GM12878 (cell line): ENCODE results near the gene MAGI1. TPM values are rescaled to one million over a fixed set of nuclear protein-coding genes. Genes with fewer than 3 reads are reported as not detected.

Experiments used
- ATAC-seq: fragments of 200-7000 bp; cut with Tn5 transposase; 3 replicates; pipeline ENCODE4 v1.9.1; 2020; ENCODE audit warnings: mild to moderate bottlenecking, moderate library complexity
- BruUV-seq: library from RNA; stranded (reverse); fragments of 400-500 nt; replicated peaks from 2 replicates; lab custom pipeline; 2021; lab: Mats Ljungman, UMichigan
- CTCF ChIA-PET: fragments of 300-600 bp; sonication (Branson Sonifier 250); formaldehyde crosslinking; extraction: SDS; loops from one replicate; lab custom pipeline; 2021; ENCODE audit warnings: inconsistent platforms; lab: Yijun Ruan, JAX
- POLR2A ChIA-PET: fragments of 350-600 bp; formaldehyde crosslinking; extraction: SDS; loops from one replicate; lab custom pipeline; 2021; ENCODE audit warnings: inconsistent platforms; lab: Charles Lee
- RAD21 ChIA-PET: fragments of 300-600 bp; sonication (Branson Sonifier 250); formaldehyde crosslinking; loops from one replicate; lab custom pipeline; 2023; ENCODE audit warnings: antibody characterized with exemption; ENCODE audit not compliant: unreplicated experiment; lab: Charles Lee
- SMC1A ChIA-PET: fragments of 300-600 bp; sonication (Branson Sonifier 250); formaldehyde crosslinking; loops from one replicate; lab custom pipeline; 2023; ENCODE audit not compliant: unreplicated experiment, uncharacterized antibody; lab: Charles Lee
- DNase-seq: peaks from one replicate; pipeline ENCODE4 v3.0.0-alpha.2; 2011; ENCODE audit warnings: low read depth, low spot score
- FAIRE-seq: peaks from 3 replicates; lab custom pipeline; 2011; peaks lifted over from hg19 to GRCh38; lab: Jason Lieb, UNC
- H2AFZ ChIP-seq: 2 replicates; pipeline ENCODE4 v1.6.0; 2011; ENCODE audit warnings: low read depth, low read length, control low read depth; ENCODE audit not compliant: control insufficient read depth
- H3K27ac ChIP-seq: 2 replicates; pipeline ENCODE4 v1.5.1; 2011; ENCODE audit warnings: control low read depth; ENCODE audit not compliant: control insufficient read depth, insufficient read depth
- H3K27me3 ChIP-seq, 2 experiments: replicated peaks in 1 of 2; 2 replicates each; pipeline versions ENCODE4 v1.6.0 to v1.6.1; 2011; ENCODE audit warnings: low read length in 1 of 2; ENCODE audit not compliant: control insufficient read depth in 2 of 2, insufficient read depth in 2 of 2
- H3K36me3 ChIP-seq, 2 experiments: 2 replicates each; pipeline ENCODE4 v1.5.1; 2011; ENCODE audit warnings: low read length in 1 of 2; ENCODE audit not compliant: control insufficient read depth in 2 of 2, insufficient read depth in 2 of 2
- H3K4me1 ChIP-seq: 2 replicates; pipeline ENCODE4 v1.6.1; 2011; ENCODE audit warnings: mild to moderate bottlenecking, low read length, moderate library complexity, mixed read lengths; ENCODE audit not compliant: control insufficient read depth, insufficient read depth
- H3K4me2 ChIP-seq: 2 replicates; pipeline ENCODE4 v1.6.0; 2011; ENCODE audit warnings: control low read depth; ENCODE audit not compliant: control insufficient read depth, insufficient read depth
- H3K4me3 ChIP-seq: fragments of 200-600 bp; sonication (generic); 2 replicates; pipeline ENCODE4 v1.5.1; 2016
- H3K79me2 ChIP-seq: 2 replicates; pipeline ENCODE4 v1.6.0; 2011; ENCODE audit warnings: low read length; ENCODE audit not compliant: control insufficient read depth, insufficient read depth
- H3K9ac ChIP-seq: 2 replicates; pipeline ENCODE4 v1.8.0; 2011; ENCODE audit warnings: low read length, control low read depth, mixed read lengths; ENCODE audit not compliant: control insufficient read depth, insufficient read depth
- H3K9me3 ChIP-seq: replicated peaks from 3 replicates; pipeline ENCODE4 v1.5.1; 2011; ENCODE audit warnings: mild to moderate bottlenecking, low read length; ENCODE audit not compliant: control insufficient read depth, insufficient read depth
- H4K20me1 ChIP-seq: 2 replicates; pipeline ENCODE4 v1.6.0; 2011; ENCODE audit not compliant: control insufficient read depth, insufficient read depth
- BCL11A ChIP-seq: IDR thresholded peaks from 2 replicates; pipeline ENCODE4 v1.6.1; 2011; ENCODE audit warnings: low read depth, low read length
- BMI1 ChIP-seq: fragments of 450-650 bp; IDR thresholded peaks from 2 replicates; pipeline ENCODE4 v1.6.1; 2016; ENCODE audit warnings: mild to moderate bottlenecking, moderate library complexity, borderline replicate concordance
- CHD1 ChIP-seq: IDR thresholded peaks from 2 replicates; pipeline ENCODE4 v1.6.1; 2012; ENCODE audit warnings: low read depth, low read length, improper control_type of control experiment
- ESRRA ChIP-seq: IDR thresholded peaks from 2 replicates; pipeline ENCODE4 v1.6.1; 2012; ENCODE audit warnings: mild to moderate bottlenecking, low read length, improper control_type of control experiment
- EZH2 ChIP-seq: IDR thresholded peaks from 2 replicates; pipeline ENCODE4 v1.6.1; 2012; ENCODE audit warnings: low read depth, mild to moderate bottlenecking, control low read depth, inconsistent platforms, low read length, borderline replicate concordance; ENCODE audit not compliant: control insufficient read depth
- HCFC1 ChIP-seq: fragments of 150-350 bp; IDR thresholded peaks from 2 replicates; pipeline ENCODE4 v1.6.1; 2014; ENCODE audit warnings: low read length
- IKZF2 ChIP-seq, 2 experiments: fragments of 450-650 bp; IDR thresholded peaks; 2 replicates each; pipeline ENCODE4 v1.6.1; 2017; ENCODE audit warnings: mild to moderate bottlenecking in 2 of 2, moderate library complexity in 2 of 2
- IRF4 ChIP-seq: IDR thresholded peaks from 2 replicates; pipeline ENCODE4 v1.6.1; 2011; ENCODE audit warnings: low read depth, low read length
- IRF5 ChIP-seq: fragments of 450-650 bp; IDR thresholded peaks from 2 replicates; pipeline ENCODE4 v1.6.1; 2017; ENCODE audit warnings: borderline replicate concordance
- MTA3 ChIP-seq: IDR thresholded peaks from 2 replicates; pipeline ENCODE4 v1.6.1; 2012; ENCODE audit warnings: low read length, inconsistent platforms, borderline replicate concordance
- RAD51 ChIP-seq: fragments of 450-650 bp; IDR thresholded peaks from 2 replicates; pipeline ENCODE4 v1.6.1; 2016; ENCODE audit warnings: moderate library complexity, mild to moderate bottlenecking, inconsistent platforms
- RB1 ChIP-seq: fragments of 450-650 bp; formaldehyde crosslinking; IDR thresholded peaks from 2 replicates; pipeline ENCODE4 v1.6.1; 2017; ENCODE audit warnings: mild to moderate bottlenecking, borderline replicate concordance
- RELA ChIP-seq: fragments of 450-650 bp; IDR thresholded peaks from 2 replicates; pipeline ENCODE4 v1.8.0; 2014; ENCODE audit warnings: borderline replicate concordance; ENCODE audit not compliant: partially characterized antibody
- SUPT20H ChIP-seq: IDR thresholded peaks from 2 replicates; pipeline ENCODE4 v1.6.1; 2011; ENCODE audit warnings: low read depth, mild to moderate bottlenecking, low read length, moderate library complexity, borderline replicate concordance; ENCODE audit not compliant: control insufficient read depth
- TCF12 ChIP-seq: IDR thresholded peaks from 2 replicates; pipeline ENCODE4 v1.6.1; 2011; ENCODE audit warnings: low read depth, mild to moderate bottlenecking, low read length
- WGBS: methylation state at CpG from one replicate; pipeline ENCODE4 v1.1.6; 2016; ENCODE audit warnings: low lambda C conversion rate; ENCODE audit not compliant: insufficient replicate concordance, insufficient coverage; ENCODE audit errors: missing lambda C conversion rate; 5-methylcytosine and 5-hydroxymethylcytosine counted together
- in situ Hi-C: fragments of 300-500 bp; cut with MboI; formaldehyde crosslinking; loops from 9 replicates; pipeline ENCODE4 v1.14.3; 2018; ENCODE audit warnings: mixed read lengths
- intact Hi-C: fragments of 100-400 bp; cut with micrococcal nuclease; formaldehyde crosslinking; loops from one replicate; pipeline ENCODE4 v1.14.2; 2022; ENCODE audit not compliant: unreplicated experiment
- polyA plus RNA-seq, 11 experiments: library from polyadenylated mRNA; depleted of rRNA in 4 of 11; unstranded in 6 of 11; stranded (reverse) in 5 of 11; fragments of >200 nt; fragmentation: Nextera tagmentation in 4 of 11; fragmentation: Illumina TruSeq in 1 of 11; extraction: Ambion mirVana in 4 of 11; extraction: Trizol in 1 of 11; gene quantifications; 1 replicate in 1 of 11; 2 replicates in 10 of 11; pipeline versions ENCODE4 v1.2.1 to v1.2.3, GENCODE V29; 2011 to 2016; ENCODE audit warnings: inconsistent platforms in 2 of 11, missing spikeins in 2 of 11, low read depth in 1 of 11
- total RNA-seq, 4 experiments: library from RNA; depleted of rRNA in 3 of 4; stranded (reverse); fragments of >200 nt in 3 of 4; fragmentation: Illumina TruSeq in 1 of 4; extraction: Trizol in 1 of 4; gene quantifications; 2 replicates each; pipeline versions ENCODE4 v1.2.1 to v1.2.3, GENCODE V29; 2013 to 2021

MAGI1 gene
- total and polyA plus RNA-seq, 10 of the 15 experiments (the other 5 are each of a cell fraction or from before 2014, with no cell fraction given) = 0.02 to 3.3 (median 0.29) TPM; not detected in 1

GRCh38 chr3:65489253-65489652 is 549.5 kb downstream of the MAGI1 start:
- SMC1A ChIA-PET = no interaction called here
- no TSS peak for BruUV-seq
- H4K20me1 ChIP-seq = no peaks in the 10 kb centered on the region

More at GRCh38 chr3:65489253-65489652, 549.5 kb downstream of the MAGI1 start:
- CTCF ChIA-PET = no interaction called here
- Histone ChIP-seq H2AFZ (no peak overlapping the region), H3K4me1 (no peaks in the 10 kb centered on the region), H3K27me3 (no peaks in the 10 kb centered on the region), H3K4me3 (no peak overlapping the region), H3K36me3 (no peaks in the 10 kb centered on the region), H3K79me2 (no peaks in the 10 kb centered on the region), H3K27ac (no peak overlapping the region), H3K9me3 (no peaks in the 10 kb centered on the region), H3K4me2 (no peak overlapping the region), H3K9ac (no peak overlapping the region)
- RAD21 ChIA-PET = no interaction called here
- intact Hi-C loops = no loop called here
- in situ Hi-C loops = no loop called here
- POLR2A ChIA-PET = no interaction called here
- WGBS = 62% methylated on average over 2 of the region's 2 CpGs
- ATAC-seq (no peak), DNase-seq (no peak), FAIRE-seq (no peak)
- TF ChIP-seq BCL11A (no peak), RB1 (no peak), EZH2 (no peak), RAD51 (no peak), MTA3 (no peak), IRF4 (no peak), CHD1 (no peak), SUPT20H (no peak), BMI1 (no peak), HCFC1 (no peak), IKZF2 (IDR thresholded peaks at IDR 0.05) (no peak), ESRRA (no peak), RELA (no peak), IRF5 (no peak), TCF12 (no peak)
